Mononuclear cell (primary cell): Measurements from ENCODE around the gene CHPT1. TPM values are rescaled to one million over a fixed set of nuclear protein-coding genes. Genes with fewer than 3 reads are reported as not detected.

Experiments used
- H3K27me3 ChIP-seq: 2 replicates; pipeline ENCODE4 v1.6.0; 2011; ENCODE audit warnings: low read length, control low read depth; ENCODE audit not compliant: insufficient read depth
- H3K4me1 ChIP-seq: 2 replicates; pipeline ENCODE4 v1.5.1; 2011; ENCODE audit warnings: mild to moderate bottlenecking, low read length, control low read depth; ENCODE audit not compliant: insufficient read depth
- H3K4me3 ChIP-seq: 2 replicates; pipeline ENCODE4 v1.5.1; 2011; ENCODE audit warnings: mild to moderate bottlenecking, low read length, moderate library complexity
- H3K9me3 ChIP-seq: 2 replicates; pipeline ENCODE4 v1.5.1; 2011; ENCODE audit warnings: low read depth, mild to moderate bottlenecking, control low read depth, low read length
- total RNA-seq: library from RNA; depleted of rRNA; stranded (reverse); fragments of >200 nt; gene quantifications from one replicate; pipeline ENCODE4 v1.2.3, GENCODE V29; 2012

CHPT1 gene
- total RNA-seq, 1 donor, result 33.9 TPM

DNA sequence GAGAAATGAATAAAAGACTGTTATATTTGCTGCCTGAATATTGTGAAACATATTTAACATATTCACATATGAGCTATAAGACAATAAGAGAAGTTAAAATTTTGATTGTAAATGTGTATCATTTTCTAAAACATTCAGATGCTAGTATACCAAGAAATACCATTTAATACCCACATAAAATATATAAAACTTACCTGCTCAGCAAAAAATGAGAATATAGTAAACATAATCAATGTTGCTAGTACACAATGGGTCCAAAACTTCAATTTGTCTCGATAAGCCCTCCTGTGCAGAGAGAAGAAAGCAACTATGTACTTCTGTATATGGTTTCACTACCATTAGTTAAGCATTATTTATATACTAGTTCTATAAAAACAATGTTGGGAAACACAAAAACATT lies 51.5 kb downstream of the CHPT1 start:
- peaks cover 17% of the 10 kb centered on the region for H3K4me1 ChIP-seq
- H3K27me3 ChIP-seq, result no peaks in the 10 kb centered on the region
- no peaks in the 10 kb centered on the region for H3K9me3 ChIP-seq
- no peak overlapping the region for H3K4me3 ChIP-seq

DNA sequence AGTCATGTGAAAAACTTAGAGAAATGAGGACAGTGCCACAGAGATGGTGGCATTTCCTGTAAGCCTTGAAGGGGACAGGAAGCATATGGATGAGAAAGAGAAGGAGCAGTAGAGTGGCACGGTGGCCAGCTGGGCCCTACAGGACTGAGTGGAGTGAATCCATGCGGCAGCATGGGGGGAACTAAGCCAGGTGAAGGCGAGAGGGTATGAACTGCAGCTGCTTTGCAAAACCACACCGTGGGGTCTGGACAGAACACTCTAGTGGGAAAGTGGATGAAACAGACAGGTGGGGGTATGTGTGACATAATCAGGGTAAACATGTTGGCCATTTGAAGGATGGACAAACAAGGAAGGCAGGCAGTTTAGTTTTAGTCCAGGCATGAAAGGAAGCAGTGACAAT lies 52.2 kb downstream of the CHPT1 start:
- H3K27me3 ChIP-seq, result no peaks in the 10 kb centered on the region
- no peaks in the 10 kb centered on the region for H3K9me3 ChIP-seq
- no peak overlapping the region for H3K4me3 ChIP-seq
- H3K4me1 ChIP-seq, result peaks cover 10% of the 10 kb centered on the region

GRCh38 chr12:101750152-101750551 lies 52.7 kb downstream of the CHPT1 start:
- H3K4me3 ChIP-seq, result no peak overlapping the region
- no peaks in the 10 kb centered on the region for H3K27me3 ChIP-seq
- H3K4me1 ChIP-seq, result peaks cover 8% of the 10 kb centered on the region
- H3K9me3 ChIP-seq, result no peaks in the 10 kb centered on the region

DNA sequence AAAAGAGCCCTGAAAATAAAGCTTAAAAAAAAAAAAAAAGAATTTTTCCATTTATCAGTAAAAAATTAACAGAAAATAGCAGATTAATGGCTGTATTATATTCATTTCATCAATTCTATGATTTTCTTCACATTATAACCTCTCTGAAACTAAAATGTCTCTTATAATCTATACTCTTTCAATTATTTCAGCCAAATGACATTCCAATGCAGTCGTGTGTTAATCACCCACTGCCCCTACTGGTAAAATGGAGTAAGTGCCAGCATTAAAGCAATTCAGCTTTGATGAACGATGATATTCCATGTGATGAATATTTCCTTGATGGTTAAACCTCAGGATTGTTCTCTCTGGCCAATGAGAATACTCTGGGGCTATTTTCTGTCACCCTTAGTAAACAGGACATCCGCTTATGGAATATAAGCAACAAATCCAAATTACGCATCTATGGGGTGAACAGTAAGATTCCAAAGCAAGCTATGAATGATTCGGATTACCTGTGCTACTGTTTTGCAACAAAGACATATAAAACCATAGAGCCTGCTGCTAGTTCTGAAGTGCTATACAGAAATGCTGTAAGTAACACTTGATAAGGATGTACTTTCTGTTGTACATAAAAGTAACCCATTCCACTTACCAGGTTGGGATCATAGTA lies 62.1 kb downstream of the CHPT1 start:
- Histone ChIP-seq H3K4me3 (no peak overlapping the region), H3K9me3 (no peaks in the 10 kb centered on the region)

GRCh38 chr12:101761350-101761749 lies 63.9 kb downstream of the CHPT1 start:
- no peak overlapping the region for H3K4me3 ChIP-seq
- H3K27me3 ChIP-seq, result no peaks in the 10 kb centered on the region
- peaks cover 22% of the 10 kb centered on the region for H3K4me1 ChIP-seq
- no peaks in the 10 kb centered on the region for H3K9me3 ChIP-seq

More for the DNA sequence above, 62.1 kb downstream of the CHPT1 start:
- Histone ChIP-seq H3K4me1 (peaks cover 22% of the 10 kb centered on the region), H3K27me3 (no peaks in the 10 kb centered on the region)

GRCh38 chr12:101761781-101762180 lies 64.3 kb downstream of the CHPT1 start:
- H3K4me3 ChIP-seq, result no peak overlapping the region
- no peaks in the 10 kb centered on the region for H3K27me3 ChIP-seq
- H3K4me1 ChIP-seq, result peaks cover 22% of the 10 kb centered on the region
- H3K9me3 ChIP-seq, result no peaks in the 10 kb centered on the region

DNA sequence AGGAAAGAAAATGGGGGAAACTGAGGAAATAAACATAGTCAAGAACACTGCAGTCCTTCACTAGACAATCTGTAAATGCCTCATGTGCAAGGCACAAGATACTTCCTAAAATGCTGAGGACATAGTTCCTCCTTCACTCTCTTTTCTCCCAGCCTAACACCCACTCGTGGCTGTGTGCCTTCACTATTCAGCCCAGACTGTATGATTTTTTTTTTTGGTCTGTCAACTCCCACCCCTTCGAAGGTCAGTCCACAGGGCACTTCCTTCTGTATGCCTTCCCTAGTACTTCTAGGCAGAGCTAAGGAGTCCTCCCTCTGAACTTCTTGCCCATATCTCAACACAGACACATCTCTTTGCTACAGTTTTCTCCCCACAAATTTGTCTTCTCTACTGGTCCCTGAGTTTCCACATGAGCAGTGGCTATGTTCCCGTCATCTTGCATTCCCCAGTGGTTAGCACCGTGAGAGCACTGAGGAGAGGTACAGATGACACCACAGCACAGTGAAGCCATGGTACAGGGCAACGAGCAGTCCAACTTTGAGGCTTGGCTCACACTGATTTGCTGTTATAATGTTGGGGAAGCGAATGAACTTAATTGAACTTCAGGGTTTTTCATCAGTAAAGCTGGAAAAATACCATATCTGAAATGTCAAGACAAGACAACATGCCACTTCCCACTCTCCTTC lies 65.9 kb downstream of the CHPT1 start:
- H3K9me3 ChIP-seq, result no peaks in the 10 kb centered on the region
- H3K4me3 ChIP-seq, result no peak overlapping the region
- no peaks in the 10 kb centered on the region for H3K27me3 ChIP-seq
- H3K4me1 ChIP-seq, result peaks cover 22% of the 10 kb centered on the region

GRCh38 chr12:101764051-101764792 lies 66.8 kb downstream of the CHPT1 start:
- peaks cover 22% of the 10 kb centered on the region for H3K4me1 ChIP-seq
- no peaks in the 10 kb centered on the region for H3K27me3 ChIP-seq
- no peaks in the 10 kb centered on the region for H3K9me3 ChIP-seq
- H3K4me3 ChIP-seq, result no peak overlapping the region

DNA sequence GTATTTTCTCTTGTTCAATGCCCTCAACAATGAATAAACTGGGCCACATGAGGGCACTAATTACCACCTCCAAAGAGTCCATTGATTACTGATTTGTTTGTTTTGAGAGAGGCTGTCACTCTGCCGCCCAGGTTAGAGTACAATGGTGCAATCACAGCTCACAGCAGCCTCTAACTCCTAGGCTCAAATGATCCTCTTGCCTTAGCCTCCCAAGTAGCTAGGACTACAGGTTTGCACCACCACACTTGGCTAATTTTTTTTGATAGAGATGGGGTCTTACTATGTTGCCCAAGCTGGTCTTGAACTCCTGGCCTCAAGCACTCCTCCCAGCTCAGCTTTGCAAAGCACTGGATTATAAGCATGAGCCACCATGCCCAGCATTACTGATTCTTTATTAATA lies 70.1 kb downstream of the CHPT1 start:
- H3K4me1 ChIP-seq, result peaks cover 30% of the 10 kb centered on the region
- H3K27me3 ChIP-seq, result no peaks in the 10 kb centered on the region
- H3K9me3 ChIP-seq, result no peaks in the 10 kb centered on the region
- no peak overlapping the region for H3K4me3 ChIP-seq

DNA sequence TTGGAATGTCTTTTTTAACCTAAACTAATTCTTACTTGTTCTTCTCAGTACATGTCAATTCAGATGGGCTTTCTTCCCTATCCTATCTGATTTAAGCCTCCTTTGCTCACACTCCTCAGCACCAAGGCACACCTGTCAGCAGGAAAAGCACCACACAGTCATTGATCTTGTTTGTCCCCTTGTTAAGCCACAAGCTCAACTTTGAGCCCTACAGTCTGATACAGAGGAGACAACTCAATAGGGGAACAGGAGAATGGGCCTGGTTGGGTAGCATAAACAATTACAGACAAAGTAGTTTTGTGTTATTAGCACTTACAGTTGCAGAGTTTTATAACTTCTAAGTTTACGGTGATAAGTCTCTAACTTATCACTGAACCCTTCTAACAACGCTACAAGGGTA lies 71.3 kb downstream of the CHPT1 start:
- Histone ChIP-seq H3K4me3 (no peak overlapping the region), H3K4me1 (peaks cover 29% of the 10 kb centered on the region), H3K9me3 (no peaks in the 10 kb centered on the region), H3K27me3 (no peaks in the 10 kb centered on the region)

GRCh38 chr12:101769865-101770264 lies 72.4 kb downstream of the CHPT1 start:
- Histone ChIP-seq H3K9me3 (no peaks in the 10 kb centered on the region), H3K27me3 (no peaks in the 10 kb centered on the region), H3K4me3 (no peak overlapping the region), H3K4me1 (peaks cover 25% of the 10 kb centered on the region)

DNA sequence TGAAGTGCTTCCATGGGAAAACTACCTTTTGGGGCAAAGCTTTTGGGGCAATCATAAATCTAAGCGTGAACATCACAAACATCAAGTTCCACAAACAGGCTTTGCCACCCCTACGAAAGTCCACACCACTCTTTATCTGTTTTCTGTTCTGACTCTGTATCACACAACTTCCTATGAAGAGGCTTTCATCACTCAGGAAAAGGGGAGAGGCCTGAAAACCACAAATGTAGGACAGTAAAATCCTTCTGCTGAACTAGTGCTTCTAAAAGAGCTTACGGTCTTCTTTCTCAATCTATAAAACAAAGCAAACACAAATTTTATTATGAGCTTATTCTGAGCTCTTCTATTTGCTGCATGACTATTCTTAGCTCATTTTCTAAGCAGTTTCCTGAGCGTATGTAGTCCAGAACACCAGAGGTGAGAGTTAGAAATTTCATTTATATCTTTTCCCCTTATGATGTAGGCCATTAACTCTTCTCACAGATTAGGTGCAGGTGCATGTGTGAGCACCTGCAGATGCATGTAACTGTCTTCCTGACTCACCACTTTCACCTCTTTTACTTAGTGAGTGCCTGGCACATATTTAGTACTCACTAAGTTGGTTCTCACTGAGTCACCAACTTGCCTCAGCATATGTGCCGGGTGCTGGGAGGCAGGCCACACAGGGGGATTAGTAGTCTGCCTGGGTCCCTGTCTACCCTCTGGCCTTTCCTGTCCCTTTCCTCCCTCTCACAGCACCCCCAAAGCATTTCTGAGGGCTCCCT lies 74.8 kb downstream of the CHPT1 start:
- no peaks in the 10 kb centered on the region for H3K27me3 ChIP-seq
- no peaks in the 10 kb centered on the region for H3K9me3 ChIP-seq
- H3K4me3 ChIP-seq, result no peak overlapping the region
- peaks cover 33% of the 10 kb centered on the region for H3K4me1 ChIP-seq

DNA sequence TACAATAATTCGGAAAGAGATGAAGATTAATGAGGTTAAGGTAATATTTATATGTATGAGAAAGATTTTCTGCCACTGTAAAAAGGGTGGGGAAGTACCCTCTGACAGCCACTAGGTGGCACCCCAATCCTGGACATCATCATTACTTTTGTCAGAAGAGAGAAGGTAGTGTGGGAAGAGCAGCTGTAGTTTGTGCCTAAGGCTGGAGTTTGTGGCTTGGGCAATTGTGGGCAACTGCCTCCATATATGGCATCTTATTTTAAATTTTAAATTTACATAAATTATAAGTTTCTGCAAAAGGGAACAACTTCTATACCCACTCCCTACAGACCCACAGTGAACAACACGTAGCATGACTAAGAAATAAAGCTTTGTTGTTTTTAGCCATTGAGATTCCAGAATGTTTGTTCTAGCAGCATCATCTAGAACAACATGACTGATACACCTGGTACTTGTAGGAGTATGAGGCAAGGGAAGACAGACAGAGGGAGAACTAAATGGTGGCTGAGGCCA lies 76.3 kb downstream of the CHPT1 start:
- H3K4me3 ChIP-seq, result no peak overlapping the region
- no peaks in the 10 kb centered on the region for H3K9me3 ChIP-seq
- no peaks in the 10 kb centered on the region for H3K27me3 ChIP-seq
- peaks cover 43% of the 10 kb centered on the region for H3K4me1 ChIP-seq

DNA sequence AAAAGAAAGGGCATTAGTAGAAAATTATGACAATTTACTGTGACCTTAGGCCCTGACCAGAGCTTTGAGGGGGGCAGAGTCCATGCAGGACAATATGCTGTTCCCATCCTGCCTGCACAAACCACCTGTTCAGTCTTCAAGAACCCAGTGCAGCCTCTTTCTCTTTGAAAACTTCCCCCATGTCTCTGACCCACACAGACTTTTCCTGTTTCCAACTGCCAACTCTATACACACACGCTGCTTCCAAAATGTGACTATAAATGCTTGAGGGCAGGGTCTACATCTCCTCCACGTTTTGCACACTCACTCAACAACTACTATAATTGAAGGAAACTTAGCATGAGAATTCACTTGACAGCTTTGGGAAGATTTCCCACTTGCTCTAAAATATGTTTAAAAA lies 78.4 kb downstream of the CHPT1 start:
- Histone ChIP-seq H3K9me3 (no peaks in the 10 kb centered on the region), H3K4me3 (no peak overlapping the region), H3K4me1 (peaks cover 61% of the 10 kb centered on the region), H3K27me3 (no peaks in the 10 kb centered on the region)

DNA sequence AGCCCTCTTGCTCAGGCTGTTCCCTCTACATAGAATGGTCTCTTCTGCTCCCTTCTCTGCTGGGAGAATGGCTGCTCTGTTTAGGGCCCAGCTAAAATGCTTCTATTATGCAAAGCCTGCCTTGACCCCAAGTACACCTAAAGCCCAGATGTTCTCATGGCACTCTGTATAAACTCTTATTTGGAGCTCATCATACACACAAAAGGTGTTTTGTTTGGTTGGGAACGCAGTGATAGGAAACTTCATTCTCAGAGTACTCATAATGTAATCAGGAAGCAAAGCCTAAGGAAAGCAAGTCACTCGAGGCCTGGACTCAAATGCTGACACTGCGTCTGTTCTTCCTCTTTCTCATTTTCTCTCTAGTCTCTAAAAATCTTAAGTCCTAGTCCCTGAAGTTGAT lies 80.0 kb downstream of the CHPT1 start:
- no peaks in the 10 kb centered on the region for H3K9me3 ChIP-seq
- peaks cover 56% of the 10 kb centered on the region for H3K4me1 ChIP-seq
- no peak overlapping the region for H3K4me3 ChIP-seq
- no peaks in the 10 kb centered on the region for H3K27me3 ChIP-seq
